ENCODE measurements around the gene ST6GALNAC4.

The ST6GALNAC4 gene

DNA sequence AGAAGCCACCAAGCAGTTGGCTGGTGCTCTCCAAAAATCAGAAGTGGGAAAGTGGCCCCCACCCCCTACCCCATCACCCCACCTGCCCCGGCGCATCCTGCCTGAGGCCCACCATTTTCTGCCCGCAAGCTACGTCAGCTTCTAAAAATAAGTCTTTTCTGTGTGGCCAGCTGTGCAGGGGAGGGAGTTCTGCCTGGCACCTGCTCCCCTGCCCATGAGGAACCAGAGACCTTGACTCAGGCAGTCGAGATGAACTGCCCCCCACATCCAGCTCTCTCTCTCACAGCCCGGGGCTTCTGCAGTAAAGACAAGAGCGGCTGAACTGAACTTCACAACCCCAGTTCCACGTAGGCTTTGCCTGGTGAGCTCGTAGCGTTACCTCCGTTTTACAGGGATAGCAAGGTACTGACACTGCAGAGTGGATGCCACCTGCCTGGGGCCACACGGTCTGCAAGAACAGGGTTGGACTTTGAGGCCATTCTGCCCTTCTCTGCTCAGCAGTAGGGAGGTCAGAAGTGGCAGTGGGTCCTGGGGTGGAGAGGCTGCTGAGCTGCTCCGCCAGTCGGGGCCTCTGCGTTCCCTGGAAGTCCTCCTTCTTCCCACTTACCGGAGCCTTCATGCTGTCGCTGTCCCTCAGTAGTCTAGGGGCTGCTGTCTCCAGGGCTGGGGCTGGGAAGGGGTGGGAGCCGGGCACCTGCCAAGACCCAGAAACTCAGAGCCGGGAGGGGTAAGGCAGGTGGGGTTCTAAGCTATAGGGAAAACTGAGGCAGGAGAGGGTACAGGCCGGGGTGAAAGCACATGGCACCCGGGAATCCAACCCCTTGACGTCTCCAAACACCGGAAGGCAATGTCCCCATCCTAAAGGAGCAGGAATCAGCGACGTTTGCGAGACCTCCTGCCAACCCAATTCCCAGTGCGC is 781 bp downstream of the ST6GALNAC4 start:
- DNase-seq (ENCODE audit: extremely low read depth in 1 of 2, low read depth in 1 of 2) = no peak

DNA sequence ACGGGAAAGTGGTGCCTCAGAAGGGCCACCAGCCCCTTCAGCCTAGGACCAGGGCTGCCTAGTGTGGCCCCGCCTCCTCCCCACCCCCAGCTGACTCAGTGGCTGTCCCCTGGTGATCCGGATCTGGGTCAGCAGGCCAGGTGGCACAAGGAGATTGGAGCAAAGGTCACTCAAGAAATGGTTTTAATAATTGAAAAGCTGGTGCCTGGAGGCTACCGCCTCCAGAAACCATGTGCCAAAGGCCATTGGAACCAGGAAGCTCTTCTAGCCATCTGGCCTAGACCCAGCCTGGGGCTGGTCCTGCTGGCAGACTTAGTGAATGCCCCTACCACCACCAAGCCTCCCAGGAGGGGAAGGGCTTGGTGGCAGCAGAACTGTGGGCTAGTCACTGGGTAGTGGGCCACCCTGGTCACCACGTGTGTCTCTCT is 1.5 kb downstream of the ST6GALNAC4 start:
- DNase-seq (ENCODE audit: extremely low read depth in 1 of 2, low read depth in 1 of 2) = no peak

- DNase-seq (ENCODE audit: extremely low read depth in 1 of 2, low read depth in 1 of 2) = no peak
Observed at GRCh38 chr9:127913682-127914081, 3.2 kb downstream of the ST6GALNAC4 start.

DNA sequence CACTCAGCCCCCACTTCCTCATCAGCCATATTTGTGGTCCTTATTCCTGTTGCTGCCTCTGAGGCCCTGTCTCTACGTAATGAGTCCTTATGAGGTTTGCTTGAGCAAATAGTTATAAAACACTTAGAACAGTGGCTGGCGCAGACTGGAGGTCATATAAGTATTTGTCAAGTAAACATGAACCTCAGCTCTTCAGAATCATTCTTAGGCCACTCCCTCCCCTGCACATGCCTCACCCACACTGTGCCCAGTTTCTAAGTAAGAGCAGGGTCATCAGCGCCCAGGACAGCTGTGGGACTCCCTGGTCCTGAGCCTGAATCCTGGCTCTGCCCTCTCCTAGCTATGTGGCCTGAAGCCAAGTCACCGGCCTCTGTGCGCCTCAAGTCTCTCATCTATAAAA is 4.0 kb downstream of the ST6GALNAC4 start:
- no peak for DNase-seq (ENCODE audit: extremely low read depth in 1 of 2, low read depth in 1 of 2)

- no peak for DNase-seq (ENCODE audit: extremely low read depth in 1 of 2, low read depth in 1 of 2)
Observed at GRCh38 chr9:127912296-127912695, 4.5 kb downstream of the ST6GALNAC4 start.

GRCh38 chr9:127910613-127911205 is 6.1 kb downstream of the ST6GALNAC4 start:
- DNase-seq (ENCODE audit: extremely low read depth in 1 of 2, low read depth in 1 of 2) = no peak

DNA sequence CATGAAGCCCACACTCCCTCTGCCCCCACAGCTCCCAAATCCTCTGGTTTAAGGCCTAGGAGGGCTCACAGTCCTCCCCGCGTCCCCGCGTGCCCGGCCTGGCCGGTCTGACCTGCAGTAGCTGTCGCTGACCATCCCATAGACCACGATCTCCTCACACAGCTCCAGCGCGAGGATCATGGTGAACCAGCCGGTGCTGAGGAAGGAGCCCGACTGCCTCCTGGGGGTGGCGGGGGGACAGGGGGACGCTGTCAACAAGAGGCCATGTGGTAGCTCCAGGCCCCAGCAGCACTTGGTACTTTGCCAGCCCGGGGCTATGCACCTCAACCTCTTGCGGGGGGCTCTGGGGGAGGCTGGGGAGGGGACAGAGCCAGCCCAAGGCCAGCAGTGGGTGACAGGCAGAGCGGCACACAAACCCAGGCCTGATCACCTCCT is 7.0 kb downstream of the ST6GALNAC4 start:
- no peak for DNase-seq (ENCODE audit: extremely low read depth in 1 of 2, low read depth in 1 of 2)

DNA sequence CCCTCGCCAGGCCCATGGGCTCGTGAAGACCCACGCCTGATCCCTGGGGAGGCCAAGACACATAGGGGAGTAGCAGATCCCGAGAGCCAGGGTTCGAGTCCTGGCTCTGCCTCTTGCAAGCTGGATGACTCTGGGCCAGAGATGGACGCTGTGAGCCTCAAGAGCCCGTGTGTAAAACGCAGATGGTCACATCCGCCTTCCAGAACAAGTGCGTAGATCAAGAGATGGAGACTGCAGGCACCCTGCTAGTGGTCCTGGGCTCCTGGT is 8.2 kb downstream of the ST6GALNAC4 start:
- DNase-seq (ENCODE audit: extremely low read depth in 1 of 2, low read depth in 1 of 2) = no peak

- DNase-seq (ENCODE audit: extremely low read depth in 1 of 2, low read depth in 1 of 2) = no peak
Observed at GRCh38 chr9:127907867-127908659, 8.8 kb downstream of the ST6GALNAC4 start.

- no peak for DNase-seq (ENCODE audit: extremely low read depth in 1 of 2, low read depth in 1 of 2)
Observed at GRCh38 chr9:127905788-127906191, 11.1 kb downstream of the ST6GALNAC4 start.

DNA sequence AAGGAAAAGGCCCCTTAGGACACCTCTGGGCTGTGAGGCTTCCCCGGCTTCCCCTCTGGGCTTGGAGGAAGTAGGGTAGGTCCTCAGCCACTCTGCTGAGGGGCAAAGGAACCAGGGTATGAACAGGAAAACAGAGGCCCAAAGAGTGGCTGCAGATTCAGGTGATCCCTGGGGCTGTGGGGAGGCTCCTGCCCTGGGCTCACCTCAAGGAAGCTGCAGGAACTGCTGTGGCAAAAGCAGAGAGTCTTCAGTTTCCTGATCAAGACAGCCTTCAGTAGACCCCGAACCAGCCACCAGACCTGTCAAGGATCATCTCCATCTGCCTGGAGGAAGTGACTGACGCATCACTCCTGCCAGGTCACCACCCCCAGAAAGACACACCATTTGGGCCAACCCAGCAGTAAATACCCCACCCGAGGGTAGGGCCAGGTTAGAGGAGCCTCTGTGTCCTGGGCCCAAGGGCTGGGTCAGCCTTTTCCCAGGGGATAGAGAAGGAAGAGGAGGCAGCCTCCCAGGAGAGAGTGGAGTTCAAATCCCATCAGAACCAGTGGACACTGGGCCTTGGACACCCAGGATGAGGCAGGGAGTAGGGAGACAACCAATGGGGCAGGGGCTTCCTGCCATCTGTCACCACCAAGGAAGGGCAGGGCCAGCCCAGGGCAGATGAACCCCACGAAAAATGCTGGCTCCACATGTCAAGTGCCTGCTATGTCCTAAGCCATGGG is 11.7 kb downstream of the ST6GALNAC4 start:
- DNase-seq (ENCODE audit: extremely low read depth in 1 of 2, low read depth in 1 of 2) = no peak

- no peak for DNase-seq (ENCODE audit: extremely low read depth in 1 of 2, low read depth in 1 of 2)
Observed at GRCh38 chr9:127904561-127905003, 12.3 kb downstream of the ST6GALNAC4 start.

GRCh38 chr9:127903557-127904475 is 13.0 kb downstream of the ST6GALNAC4 start:
- DNase-seq (ENCODE audit: extremely low read depth in 1 of 2, low read depth in 1 of 2) = peak; percentile 76 to 91

GRCh38 chr9:127899128-127899943 is 17.5 kb downstream of the ST6GALNAC4 start, which contains the start of gene ST6GALNAC6:
Gene ST6GALNAC6 (minus strand): TSS chr9:127899603. CDS start chr9:127897981, 1,622 bp downstream.
- no peak for DNase-seq (ENCODE audit: extremely low read depth in 1 of 2, low read depth in 1 of 2)

DNA sequence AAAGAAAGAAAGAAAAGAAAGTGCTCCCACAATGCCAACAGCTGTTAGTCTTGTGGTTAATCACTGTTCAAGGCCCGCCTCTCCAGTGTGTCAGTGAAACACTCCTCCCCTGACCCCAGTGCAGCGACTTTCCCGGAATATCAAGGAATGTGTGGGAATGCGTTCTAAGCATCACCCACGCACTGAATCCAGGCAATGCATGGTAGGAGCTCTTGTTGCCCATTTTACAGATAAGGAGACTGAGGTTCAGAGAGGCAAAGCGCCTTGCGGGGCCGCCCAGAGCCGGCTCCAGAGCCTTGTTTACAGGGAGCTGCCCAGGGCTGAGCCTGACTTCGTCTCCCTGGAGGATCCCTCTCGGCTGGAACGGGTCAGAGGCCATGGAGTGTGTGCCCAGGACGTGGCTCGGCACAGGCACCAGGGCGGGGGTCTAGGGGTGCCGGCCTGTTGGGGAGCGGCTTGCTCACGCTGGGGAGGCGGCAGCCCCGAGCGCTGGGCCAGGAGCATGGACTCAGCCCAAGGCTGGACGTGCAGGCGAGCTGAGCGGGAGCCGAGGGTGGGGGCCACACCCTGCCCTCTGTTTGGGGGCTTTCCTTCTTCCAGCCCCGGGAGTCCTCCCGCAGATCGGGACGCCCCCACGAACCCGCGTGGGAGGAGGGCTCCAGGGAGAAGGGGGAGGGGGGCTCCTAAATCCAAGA is 18.3 kb downstream of the ST6GALNAC4 start:
- DNase-seq (ENCODE audit: extremely low read depth in 1 of 2, low read depth in 1 of 2) = no peak

GRCh38 chr9:127897193-127897692 is 19.6 kb downstream of the ST6GALNAC4 start:
- no peak for DNase-seq (ENCODE audit: extremely low read depth in 1 of 2, low read depth in 1 of 2)

DNA sequence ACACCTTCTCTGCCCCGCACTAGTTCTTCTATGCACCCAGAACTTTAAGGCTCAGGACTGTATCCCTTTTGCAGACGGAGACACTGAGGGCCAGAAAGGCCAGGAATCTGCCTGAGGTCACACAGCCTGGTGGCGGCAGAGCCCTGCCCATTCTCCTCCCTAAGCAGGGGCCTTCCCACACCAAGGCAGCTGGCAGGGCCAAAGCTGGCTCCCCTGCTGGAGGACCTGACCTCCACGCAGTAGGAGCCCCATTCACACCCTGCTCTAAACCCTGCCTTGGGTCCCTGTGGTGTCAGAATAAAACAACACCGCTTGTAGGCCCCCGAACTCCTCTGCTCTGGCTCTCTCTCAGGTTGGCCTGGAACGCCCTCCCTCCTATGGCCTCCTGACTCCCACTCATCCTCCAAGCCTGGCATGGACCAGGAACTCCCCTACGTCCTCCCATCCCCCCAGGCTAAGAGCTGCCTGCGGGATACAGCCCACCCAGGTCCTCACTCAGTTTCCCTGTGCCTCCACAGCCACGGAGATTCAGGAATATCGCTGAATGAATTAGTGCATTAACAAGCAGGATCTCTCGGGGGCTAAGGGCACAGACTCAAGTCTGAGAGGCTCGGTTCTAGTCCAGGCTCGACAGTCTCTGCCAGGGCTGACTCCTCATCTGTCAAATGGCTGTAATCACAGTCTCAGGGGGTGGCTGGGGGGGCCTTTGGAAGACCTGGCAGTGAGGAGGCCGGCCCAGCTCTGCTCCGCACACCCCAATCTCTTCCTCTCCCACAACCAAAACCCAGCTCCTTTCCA is 20.2 kb downstream of the ST6GALNAC4 start:
- DNase-seq (ENCODE audit: extremely low read depth in 1 of 2, low read depth in 1 of 2) = no peak

All from stimulated activated CD8-positive, alpha-beta memory T cell treated with anti-CD3 and anti-CD28 coated beads, Interleukin-7, amount 100 ng/mL, for 48 hours (primary cell).